Measurements from ENCODE around the gene LGALS7.
"Not testable (repeated sequence)": the region's sequence is repeated elsewhere in the genome, so short reads cannot be mapped to it uniquely, and the experiment has no call there.

LGALS7 gene

DNA sequence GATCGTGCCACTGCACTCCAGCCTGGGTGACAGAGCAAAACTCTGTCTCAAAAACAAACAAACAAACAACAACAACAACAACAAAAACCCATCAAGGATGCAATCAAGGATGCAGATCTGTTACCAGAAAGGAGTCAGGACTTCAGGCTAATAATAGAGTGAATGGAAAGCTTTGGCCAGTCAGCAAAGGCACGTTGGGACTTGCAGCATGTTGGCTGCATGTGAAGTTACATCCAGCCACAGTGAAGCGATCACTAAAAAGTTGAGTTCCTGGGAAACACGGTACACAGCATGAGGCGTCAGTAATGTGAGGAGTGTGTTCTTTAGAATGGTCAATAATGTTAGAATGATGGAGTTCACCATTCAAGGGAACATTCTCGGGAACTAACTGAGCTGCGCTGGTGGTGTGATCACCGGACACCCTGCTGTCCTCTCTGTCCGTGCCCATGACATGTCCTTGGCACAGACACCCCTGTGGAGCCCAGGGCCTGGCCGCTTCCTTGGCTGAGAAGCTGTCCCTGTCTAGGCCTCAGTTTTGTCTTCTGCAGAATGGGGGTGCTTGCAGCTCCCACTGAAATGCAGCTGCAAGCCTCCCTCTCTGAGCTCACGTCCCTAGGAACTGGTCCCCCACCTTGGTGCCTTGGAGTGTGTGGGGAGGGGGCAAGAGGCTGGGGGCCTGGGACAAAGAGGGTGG lies 13.4 kb upstream of the LGALS7 start:
- TF ChIP-seq, protein P1, sequence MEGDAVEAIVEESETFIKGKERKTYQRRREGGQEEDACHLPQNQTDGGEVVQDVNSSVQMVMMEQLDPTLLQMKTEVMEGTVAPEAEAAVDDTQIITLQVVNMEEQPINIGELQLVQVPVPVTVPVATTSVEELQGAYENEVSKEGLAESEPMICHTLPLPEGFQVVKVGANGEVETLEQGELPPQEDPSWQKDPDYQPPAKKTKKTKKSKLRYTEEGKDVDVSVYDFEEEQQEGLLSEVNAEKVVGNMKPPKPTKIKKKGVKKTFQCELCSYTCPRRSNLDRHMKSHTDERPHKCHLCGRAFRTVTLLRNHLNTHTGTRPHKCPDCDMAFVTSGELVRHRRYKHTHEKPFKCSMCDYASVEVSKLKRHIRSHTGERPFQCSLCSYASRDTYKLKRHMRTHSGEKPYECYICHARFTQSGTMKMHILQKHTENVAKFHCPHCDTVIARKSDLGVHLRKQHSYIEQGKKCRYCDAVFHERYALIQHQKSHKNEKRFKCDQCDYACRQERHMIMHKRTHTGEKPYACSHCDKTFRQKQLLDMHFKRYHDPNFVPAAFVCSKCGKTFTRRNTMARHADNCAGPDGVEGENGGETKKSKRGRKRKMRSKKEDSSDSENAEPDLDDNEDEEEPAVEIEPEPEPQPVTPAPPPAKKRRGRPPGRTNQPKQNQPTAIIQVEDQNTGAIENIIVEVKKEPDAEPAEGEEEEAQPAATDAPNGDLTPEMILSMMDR (IDR thresholded peaks at IDR 0.05; ENCODE audit: control insufficient read depth, extremely low read depth, insufficient read depth) = no peak
- no peak overlapping the region for H3K4me3 ChIP-seq (ENCODE audit: low read depth, low read length)
- no peak for DNase-seq (ENCODE audit: low read depth)

GRCh38 chr19:38786061-38786460 lies 12.7 kb upstream of the LGALS7 start:
- not testable (repeated sequence) for H3K4me3 ChIP-seq (ENCODE audit: low read depth, low read length); DNase-seq (ENCODE audit: low read depth)

- DNase-seq (ENCODE audit: low read depth) = no peak
- TF ChIP-seq, protein P1 (IDR thresholded peaks at IDR 0.05; ENCODE audit: control insufficient read depth, extremely low read depth, insufficient read depth) = no peak
- no peak overlapping the region for H3K4me3 ChIP-seq (ENCODE audit: low read depth, low read length)
Observed at GRCh38 chr19:38785187-38785699, 11.9 kb upstream of the LGALS7 start.

GRCh38 chr19:38784224-38784623 lies 10.9 kb upstream of the LGALS7 start:
- no peak for DNase-seq (ENCODE audit: low read depth)
- no peak overlapping the region for H3K4me3 ChIP-seq (ENCODE audit: low read depth, low read length)
- TF ChIP-seq, protein P1 (IDR thresholded peaks at IDR 0.05; ENCODE audit: control insufficient read depth, extremely low read depth, insufficient read depth) = no peak

- H3K4me3 ChIP-seq (ENCODE audit: low read depth, low read length); DNase-seq (ENCODE audit: low read depth): not testable (repeated sequence)
Observed at GRCh38 chr19:38782212-38782611, 8.9 kb upstream of the LGALS7 start.

DNA sequence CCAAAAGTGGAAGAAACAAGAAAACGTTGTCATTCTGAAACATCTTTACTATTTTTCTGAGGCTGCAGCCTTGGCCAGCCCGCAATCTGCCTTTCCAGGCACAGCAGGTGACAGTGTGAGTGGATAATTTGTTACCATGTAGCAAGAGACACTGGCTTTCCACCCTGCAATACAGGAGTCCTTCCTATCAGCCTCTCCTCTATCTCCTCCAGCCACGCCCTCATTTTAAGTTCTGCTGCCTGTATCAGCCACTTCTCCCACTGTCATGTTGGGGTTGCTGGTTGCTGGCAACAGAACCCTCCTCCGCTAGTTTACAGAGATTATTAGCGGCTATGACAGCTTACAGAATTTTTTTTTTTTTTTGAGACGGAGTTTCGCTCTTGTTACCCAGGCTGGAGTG lies 7.7 kb upstream of the LGALS7 start:
- no peak for DNase-seq (ENCODE audit: low read depth)
- TF ChIP-seq, protein P1 (IDR thresholded peaks at IDR 0.05; ENCODE audit: control insufficient read depth, extremely low read depth, insufficient read depth) = no peak
- no peak overlapping the region for H3K4me3 ChIP-seq (ENCODE audit: low read depth, low read length)

GRCh38 chr19:38780443-38780842 lies 7.1 kb upstream of the LGALS7 start:
- no peak for DNase-seq (ENCODE audit: low read depth)
- no peak overlapping the region for H3K4me3 ChIP-seq (ENCODE audit: low read depth, low read length)
- TF ChIP-seq, protein P1 (IDR thresholded peaks at IDR 0.05; ENCODE audit: control insufficient read depth, extremely low read depth, insufficient read depth) = no peak

- TF ChIP-seq, protein P1 (IDR thresholded peaks at IDR 0.05; ENCODE audit: control insufficient read depth, extremely low read depth, insufficient read depth) = no peak
- no peak for DNase-seq (ENCODE audit: low read depth)
- no peak overlapping the region for H3K4me3 ChIP-seq (ENCODE audit: low read depth, low read length)
Observed at GRCh38 chr19:38778733-38779132, 5.4 kb upstream of the LGALS7 start.
